CD4-positive, alpha-beta T cell treated with Interleukin-2 at 100 ng/mL for 4 hours (primary cell): Measurements from ENCODE around the gene FAM222A.
"Not testable (repeated sequence)": the region's sequence is repeated elsewhere in the genome, so short reads cannot be mapped to it uniquely, and the experiment has no call there.

ENCODE experiments used
- DNase-seq: peaks from one replicate; pipeline ENCODE4 v3.0.0-alpha.2; 2020; ENCODE audit warnings: low spot score

FAM222A gene

DNA sequence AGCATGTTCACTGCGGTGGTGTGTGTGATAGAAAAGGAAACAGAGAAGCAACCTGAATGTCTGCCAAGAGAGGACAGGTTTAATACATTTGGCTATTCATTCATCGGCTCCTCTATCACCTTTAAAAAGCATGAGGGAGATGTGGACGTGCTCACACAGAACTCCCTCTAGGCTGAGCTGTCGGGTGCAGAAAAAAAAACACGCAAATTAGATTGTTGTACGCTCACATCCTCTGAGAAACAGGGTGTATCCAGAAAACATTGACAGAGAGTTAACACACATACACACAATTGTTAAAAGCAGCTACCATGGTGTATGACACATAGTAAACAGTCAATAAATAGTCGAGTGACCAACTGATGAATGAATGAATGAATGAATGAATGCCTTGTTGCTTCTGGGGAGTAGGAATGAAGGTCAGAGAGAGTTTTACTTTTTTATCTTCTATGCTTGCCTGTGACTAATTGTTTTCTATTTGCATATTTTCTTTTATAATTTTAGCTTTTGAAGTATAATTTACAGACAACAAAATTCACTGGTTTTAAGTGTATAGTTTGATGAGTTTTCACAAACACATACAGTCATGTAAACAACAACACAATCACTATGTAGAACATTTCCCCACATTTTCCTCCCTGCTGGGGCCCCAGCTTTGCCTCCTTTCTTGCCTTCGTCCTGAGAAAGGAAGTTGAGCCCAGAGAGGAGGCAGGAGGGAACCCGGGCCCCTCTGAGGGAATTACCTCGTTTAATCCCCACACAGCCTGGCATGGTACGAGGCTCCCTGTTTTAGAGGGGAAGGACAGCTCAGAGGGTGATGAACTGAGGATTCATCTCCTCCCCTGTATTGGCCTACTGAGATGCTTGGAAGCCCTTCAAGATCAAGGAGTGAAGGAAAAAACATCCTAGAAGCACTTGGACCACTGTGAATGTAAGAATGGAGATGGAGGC, 19.7 kb upstream of the FAM222A start:
- no peak for DNase-seq

DNA sequence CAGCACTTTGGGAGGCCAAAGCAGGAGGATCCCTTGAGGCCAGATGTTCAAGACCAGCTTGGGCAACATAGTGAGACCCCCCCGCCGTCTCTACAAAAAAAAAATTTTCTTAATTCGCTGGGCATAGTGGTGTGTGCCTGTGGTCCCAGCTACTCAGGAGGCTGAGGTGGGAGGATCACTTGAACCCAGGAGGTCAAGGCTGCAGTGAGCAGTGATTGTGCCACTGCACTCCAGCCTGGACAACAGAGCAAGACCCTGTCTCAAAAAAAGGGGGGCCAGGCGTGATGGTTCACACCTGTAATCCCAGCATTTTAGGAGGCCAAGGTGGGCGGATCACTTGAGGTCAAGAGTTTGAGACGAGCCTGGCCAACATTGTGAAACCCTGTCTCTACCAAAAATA, 19.0 kb upstream of the FAM222A start:
- not testable (repeated sequence) for DNase-seq

DNA sequence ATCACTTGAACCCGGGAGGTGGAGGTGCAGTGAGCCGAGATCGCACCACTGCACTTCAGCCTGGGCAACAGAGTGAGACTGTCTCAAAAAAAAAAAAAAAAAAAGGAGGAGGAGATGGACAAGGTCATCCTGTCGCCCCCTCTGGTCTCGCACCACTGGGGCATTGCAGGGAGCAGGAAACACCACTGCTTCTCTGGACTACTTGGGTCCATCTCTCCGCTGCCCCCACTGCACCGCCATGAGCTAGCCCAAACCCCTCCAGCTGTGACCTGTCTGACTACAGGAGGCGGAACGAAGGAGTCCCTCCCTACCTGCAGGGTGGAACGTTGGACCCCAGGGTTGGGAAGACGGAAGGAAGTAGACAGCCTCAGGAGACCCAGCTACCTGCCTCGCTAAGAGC, 18.2 kb upstream of the FAM222A start:
- no peak for DNase-seq

DNA sequence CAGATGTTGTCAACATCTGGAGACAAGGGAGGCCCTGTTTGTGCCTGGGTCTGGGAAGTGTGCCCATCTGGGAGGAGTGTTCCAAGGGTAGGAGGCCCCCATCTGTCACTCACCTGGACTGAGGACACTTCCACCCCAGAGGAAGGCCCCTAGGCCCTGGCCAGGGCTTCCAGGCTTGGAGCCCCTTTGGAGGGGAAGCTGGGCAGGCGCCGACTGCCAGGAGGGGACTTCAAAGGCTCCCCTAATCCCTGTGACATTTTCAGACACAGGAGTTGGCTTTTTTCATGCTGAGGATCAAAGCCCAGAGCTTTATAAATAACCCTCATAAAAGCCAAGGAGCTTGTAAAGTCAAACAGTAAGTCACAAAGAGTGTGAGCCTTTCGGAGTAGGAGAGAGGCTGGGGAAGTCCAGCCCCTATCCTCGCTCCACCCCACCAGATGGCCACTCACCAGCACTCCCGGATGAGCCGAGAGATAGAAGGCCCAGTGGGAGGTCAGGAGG, 17.6 kb upstream of the FAM222A start:
- DNase-seq: no peak

DNA sequence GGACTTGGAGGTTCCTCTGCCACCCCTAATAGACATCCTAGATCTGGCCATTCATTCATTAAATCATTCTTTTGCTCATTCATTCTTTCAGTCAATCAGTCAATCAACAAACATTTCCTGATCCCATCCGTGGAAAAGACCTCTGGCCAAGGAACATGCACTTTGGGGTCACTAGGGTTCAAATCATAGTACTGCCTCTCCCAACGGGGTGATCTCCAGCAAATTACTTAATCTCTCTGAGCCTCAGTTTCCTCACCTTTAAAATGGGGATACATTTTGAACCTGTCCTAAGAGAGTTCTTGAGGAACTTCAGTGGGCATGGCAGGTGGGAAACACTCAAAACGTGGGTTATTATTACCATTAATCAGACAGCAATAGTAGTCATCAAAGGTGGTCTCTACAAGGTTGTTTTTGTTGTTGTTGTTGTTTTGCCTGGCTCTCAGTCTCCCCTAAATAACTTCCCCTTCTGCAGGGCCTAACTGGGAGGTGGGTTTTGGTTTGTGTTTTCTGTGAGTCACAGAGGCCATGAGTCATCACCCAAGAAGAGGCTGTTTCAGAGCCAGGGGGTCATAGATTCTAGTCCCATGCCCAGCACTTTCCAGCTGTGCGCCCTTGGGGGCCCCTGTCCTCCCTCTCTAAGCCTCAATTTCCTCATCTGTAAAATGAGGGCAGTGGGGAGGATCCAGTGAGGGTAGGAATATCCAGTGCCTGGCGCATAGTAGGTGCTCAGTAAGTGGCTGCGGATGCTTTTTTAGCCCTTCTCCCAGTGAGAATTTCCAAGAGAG, 16.9 kb upstream of the FAM222A start:
- no peak for DNase-seq

DNA sequence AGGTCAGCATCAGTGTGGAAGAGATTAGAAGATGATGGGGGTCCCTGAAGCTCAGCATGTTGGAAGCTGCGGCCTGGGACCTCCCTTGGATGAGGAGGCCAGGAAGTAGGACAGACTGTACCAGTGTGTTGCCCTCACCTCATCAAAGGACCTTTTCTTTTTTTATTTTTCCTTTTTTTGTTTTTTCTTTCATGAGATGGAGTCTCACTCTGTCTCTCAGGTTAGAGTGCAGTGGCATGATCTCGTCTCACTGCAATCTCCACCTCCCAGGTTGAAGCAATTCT, 16.4 kb upstream of the FAM222A start:
- no peak for DNase-seq

DNA sequence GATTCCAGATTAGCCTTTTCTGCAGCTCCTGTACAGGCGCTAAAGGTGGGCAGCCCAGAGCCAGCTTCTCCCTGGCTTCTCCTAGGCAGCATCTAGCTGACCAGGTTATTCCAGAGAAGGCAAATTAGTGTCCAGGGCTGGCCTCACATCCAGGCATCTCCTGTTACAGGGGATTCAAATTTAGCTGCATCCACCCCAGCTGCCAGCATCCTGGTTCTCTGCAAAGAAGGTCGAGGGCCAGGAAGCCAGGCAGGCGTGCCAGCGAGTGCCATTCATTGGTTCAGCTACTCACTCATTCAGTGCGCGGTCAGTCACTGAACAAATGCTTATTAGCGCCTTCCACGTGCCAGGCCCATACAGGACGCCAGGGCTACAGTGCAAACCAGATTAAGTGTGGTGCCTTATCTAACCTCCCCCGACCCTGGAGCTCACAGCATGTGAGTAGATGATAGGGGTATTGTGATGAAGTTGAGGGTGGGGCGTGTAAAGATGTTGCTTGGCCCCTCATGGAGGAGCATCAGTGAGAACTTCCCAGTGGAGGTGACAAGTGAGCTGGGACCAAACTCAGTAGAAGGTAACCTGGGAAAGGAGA, 15.7 kb upstream of the FAM222A start:
- no peak for DNase-seq

DNA sequence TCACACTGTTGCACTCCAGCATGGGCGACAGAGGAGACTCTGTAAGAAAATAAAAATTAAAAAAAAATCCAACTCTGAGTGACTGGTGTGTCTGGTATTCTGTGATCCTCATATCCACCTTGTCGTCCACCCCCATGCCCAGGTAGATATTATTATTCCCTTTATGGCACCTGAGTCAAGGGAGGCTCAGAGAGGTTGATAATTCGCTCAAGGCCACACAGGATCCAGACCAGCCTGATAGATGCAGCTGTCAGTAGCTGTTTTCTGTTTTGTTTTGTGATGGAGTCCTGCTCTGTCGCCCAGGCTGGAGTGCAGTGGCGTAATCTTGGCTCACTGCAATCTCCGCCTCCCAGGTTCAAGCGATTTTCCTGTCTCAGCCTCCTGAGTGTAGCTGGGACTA, 14.8 kb upstream of the FAM222A start:
- no peak for DNase-seq

DNA sequence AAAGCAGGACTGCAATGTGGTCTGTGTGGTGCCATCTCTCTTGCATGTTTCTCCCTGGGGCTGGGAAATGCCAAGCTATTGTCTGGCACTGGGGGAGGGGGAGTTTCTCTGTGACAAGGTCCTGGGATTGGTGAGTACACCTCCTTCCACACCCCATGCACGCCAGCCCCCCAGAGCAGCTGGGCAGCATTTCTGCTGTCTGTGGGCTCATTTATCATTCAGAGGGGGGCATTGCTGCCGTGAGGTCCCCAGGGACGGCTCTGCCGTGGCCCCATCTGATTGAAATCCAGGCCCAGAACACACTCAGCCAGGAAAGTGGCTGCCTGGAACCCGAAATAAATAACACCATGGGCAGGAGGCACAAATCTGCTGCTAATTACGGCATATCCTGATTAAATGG, 12.6 kb upstream of the FAM222A start:
- DNase-seq: no peak

DNA sequence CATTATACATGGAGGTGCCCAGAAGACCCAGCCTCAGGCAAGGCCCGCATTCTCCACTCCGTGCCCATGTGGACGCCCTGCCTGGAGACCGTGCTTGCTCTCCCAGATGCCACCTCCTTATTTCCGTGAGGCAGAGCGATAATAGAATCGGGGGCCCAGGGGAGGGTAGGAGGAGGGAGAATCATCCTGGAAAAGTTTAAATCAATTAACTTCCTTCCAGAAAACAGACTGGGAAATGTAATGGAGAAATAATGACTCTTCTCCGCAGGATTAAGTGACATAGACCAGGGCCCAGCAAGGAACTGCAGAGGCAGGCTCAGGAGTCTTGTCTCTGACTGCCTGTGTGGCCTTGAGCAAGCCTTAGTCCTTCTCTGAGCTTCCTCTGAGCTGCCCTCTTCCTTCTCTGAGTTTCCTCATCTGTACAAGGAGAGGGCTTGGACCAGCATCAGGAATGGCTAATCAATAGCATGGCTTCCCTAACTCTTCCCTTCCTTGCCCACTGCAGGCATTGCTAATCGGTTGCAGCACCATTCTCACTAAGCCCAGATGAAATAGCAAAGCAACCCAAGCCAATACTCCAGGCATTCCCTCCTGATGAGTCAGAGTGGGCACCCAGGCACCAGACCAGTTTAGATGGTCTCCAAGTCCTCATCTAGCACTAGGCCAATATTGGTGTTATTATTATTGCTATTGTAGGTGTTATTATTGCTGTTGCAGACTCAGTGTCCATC, 11.3 kb upstream of the FAM222A start:
- DNase-seq: no peak

DNA sequence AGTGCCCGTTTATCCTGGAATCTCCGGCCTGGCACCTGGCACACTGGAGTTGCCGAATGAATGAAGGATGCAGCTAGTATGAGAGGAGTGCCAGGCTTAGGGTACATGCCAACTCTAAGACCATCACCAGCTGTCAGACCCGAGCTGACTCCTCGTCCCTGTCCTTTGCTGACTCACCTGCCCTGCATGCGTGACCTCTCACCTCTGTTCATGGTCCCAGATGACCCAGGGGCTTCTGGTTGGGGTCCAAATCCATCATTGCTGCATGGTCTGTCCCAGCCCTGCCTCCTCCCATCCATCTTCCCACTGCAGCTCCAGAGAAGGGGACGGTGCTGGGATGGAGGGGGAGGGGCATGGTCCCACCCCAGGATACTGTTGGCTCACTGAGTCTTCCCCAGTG, 9.9 kb upstream of the FAM222A start:
- DNase-seq: no peak

DNA sequence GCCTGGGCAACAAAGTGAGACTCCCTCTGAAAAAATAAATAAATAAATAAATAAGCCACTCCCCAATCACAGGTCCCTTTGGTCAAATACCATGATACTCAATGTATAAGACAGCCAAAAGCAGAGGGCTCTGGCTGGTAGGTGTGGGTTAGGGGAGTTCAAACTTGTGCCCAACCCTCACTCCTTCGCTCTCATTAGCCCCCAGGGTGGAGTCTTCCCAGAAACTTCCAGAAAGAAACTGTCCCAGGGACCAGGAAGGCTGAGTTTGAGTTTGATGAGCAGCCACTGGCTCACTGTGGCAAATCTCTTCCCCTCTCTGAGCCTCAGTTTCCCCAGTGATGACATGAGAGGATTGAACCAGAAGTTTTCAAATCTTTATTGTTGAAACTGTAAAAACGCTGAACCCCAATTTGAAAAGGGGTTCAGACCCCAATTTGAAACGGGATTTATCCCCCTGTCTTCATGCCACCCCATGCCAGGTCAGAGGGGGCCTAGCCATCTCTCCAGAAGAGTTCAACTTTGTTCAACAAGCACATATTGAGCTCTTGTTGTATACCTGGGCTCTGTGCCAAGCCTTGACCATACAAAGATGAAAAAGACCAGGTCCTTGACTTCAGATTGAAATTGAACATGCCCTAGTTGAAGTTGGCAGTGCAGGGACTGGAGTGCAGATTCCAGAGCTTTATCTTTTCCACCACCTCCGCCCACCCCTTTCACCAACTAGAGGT, 9.1 kb upstream of the FAM222A start:
- no peak for DNase-seq

DNA sequence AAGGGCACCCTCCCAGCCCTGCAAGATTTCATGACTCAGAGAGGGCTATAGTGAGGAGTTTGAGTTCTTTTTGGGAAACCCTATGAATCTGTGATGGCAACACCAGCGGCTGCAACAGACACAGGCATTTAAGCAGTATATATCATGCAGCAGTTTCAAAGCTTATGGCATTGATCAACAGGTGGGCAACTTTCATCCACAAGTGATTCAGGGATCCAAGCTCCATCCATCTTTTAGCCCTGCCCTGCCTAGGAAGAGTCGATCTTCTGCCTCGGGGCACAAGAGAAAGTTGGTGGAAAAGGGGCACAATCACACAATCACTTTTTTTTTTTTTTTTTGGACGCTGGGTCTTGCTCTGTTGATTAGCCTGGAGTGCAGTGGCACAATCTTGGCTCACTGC, 8.3 kb upstream of the FAM222A start:
- DNase-seq: no peak

DNA sequence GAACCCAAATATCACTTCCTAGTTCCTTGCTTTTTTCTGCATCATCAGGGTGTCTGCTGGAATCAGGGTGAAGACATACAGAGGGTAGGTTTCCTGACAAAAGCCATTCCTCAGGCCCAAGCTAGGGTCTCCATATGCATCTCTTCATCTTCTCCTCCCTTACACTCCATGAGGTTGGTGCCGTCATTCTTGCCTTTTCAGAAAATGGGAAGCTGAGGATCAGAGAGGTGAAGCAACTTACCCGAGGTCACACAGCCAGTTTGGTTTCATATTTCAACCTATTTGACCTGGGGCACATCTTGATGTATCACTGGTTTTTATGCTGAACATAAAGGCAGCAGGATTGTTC, 7.3 kb upstream of the FAM222A start:
- DNase-seq: no peak

DNA sequence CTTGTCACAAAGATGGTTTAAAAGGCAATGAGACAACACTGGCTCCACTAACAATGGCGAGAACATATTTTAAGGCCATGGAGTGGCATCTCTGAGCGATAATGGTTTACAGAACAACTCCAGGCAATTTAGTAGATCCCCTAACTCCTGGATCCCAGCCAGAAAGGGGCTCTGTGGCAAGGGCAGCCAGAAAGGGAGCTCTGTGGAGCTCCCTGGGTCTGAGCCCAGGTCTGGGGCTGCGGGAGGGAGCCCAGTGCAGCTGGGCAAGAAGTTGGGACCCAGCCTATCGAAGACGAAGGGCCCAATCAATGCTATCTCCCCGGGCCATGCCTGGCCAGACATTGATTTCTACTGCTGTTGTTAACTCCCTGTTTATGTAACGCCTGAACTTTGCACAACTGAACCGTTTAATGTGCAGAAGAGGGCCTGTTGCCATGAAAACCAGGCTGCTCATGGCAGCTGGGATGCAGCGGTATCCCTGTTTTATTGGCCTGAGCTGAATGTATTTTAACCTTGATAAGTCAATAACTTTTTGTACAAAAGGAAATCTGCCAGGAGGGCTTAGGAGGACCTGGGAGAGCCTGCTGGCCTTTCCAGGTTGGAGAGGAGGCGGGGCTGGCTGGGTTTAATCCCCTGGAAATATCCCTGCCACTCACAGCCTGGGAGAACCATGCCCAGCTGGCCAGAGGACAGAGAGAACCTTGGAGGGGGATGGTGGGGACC, 6.7 kb upstream of the FAM222A start:
- no peak for DNase-seq

DNA sequence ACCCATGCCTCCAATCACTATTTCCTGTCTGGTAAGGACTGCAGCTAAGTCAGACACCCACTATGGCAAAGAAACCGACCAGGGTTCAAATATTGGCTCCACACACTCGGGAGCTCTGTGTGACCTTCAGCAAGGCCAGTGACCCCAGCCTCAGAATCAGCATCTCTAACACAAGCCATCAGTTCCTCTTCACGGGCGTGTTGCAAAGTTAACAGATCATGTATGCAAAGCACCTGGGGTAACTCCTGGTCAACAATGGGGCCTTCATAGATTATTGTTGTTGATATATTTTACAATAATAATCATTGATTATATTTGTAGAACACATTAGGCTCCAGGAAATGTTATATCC, 6.2 kb upstream of the FAM222A start:
- DNase-seq: no peak

DNA sequence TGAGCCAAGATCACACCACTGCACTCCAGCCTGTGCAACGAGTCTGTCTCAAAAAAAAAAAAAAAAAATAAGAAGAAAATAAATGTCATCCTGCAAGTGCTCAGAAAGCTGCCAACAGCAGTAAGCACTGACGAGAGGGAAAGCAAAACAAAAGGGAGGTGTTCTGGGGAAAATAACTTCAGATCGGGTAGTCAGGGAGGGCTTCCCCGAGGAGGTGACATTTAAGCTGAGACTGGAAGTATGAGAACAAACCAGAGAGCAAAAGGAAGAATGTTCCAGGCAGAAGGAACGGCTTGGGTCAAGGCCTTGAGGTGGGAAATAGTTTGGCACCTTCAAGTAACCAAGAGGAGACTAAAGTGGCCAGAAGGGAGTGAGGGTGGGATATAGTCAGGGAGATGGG, 4.7 kb upstream of the FAM222A start:
- DNase-seq: no peak

DNA sequence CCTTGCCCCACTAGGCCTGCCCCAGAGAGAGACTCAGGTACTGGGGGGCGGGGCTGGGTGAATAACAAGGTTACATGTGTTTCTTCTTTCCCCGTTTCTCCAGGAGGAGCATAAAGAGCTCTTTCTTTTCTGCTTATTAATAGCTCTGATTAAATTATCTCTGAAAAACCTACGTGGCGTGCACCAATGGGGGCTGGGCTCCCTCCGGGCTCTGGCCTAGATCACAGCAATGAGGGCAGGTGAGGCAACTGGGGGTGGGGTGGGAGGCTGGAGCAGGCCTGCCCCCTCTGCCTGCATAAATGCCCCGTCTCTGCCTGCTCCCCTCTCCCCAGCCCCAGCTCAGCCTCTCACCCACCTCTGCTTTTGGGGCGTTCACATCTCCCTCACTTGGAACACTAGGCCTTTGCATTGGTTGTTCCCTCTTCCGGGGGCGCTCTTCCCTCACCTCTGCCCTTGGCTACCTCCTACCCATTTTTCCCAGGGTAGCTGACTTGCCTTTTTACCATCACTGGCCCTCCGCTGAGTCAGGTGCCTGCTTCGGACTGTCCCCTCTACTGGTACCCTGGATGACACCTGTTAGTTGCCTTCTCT, 4.1 kb upstream of the FAM222A start:
- no peak for DNase-seq

DNA sequence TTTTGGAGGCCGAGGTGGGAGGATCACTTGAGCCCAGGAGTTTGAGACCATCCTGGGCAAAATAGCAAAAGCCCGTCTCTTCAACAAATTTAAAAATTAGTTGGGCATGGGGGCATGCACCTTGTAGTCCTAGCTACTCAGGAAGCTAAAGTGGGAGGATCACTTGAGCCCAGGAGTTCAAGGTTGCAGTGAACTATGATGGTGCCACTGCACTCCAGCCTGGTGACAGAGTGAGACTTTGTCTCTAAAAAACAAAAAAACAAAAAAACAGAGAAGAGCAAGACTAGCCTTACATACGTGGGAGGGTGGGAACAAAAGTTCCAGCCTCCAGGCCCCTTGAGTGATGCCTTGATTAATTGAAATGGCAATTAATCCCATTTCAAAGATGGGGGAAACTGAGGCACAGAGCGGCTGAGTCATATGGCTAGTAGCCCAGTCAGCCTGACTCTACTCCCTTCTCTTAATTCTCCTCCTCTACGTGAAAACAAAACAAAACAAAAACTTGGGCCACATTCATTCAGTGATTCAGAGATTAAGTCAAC, 3.3 kb upstream of the FAM222A start:
- DNase-seq: no peak
